Upper lobe of left lung (tissue), 4 donors: ENCODE measurements around the gene FAM149B1.

Experiments used
- POLR2A ChIP-seq, 4 donors: fragments of 450-650 bp; IDR thresholded peaks; one replicate each; pipeline ENCODE4 v1.5.1; 2016 to 2017; ENCODE audit warnings: antibody characterized with exemption in 4 of 4, mild to moderate bottlenecking in 2 of 4
- TF ChIP-seq, protein P1 (sequence below), 6 experiments: fragments of 450-650 bp in 4 of 6; fragments of 200-600 bp in 2 of 6; sonication (generic) in 2 of 6; IDR thresholded peaks; one replicate each; pipeline ENCODE4 v1.5.1; 2016 to 2019; ENCODE audit warnings: antibody characterized with exemption in 6 of 6

DNA sequence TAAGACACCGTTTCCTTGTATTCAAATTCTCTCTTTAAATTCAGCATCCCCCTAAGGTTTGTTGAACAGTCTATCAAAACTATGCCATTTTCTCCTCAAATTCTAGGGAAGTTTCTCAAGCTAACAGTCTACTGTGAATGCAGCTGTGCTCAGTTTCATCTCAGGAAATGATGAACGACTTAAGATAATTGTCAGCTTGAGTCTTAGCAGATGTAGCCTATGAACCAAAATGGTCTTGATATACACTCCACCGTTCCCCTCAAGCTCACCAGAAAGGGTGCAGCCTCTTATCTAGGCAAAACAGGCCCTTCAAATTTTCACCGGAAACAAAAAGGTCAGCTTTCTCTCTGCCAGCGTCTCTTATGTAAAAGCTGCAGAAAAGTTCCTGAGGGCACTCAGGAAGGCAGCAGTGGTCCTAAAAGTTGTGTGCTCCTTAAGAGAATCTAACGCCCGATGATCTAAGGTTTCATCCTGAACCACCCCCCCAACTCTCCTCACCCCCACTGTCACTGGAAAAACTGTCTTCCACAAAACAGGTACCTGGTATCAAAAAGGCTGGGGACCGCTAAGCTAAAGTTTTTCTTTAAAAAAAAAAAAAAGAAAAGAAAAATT lies 77.1 kb downstream of the FAM149B1 start:
- TF ChIP-seq, protein P1, sequence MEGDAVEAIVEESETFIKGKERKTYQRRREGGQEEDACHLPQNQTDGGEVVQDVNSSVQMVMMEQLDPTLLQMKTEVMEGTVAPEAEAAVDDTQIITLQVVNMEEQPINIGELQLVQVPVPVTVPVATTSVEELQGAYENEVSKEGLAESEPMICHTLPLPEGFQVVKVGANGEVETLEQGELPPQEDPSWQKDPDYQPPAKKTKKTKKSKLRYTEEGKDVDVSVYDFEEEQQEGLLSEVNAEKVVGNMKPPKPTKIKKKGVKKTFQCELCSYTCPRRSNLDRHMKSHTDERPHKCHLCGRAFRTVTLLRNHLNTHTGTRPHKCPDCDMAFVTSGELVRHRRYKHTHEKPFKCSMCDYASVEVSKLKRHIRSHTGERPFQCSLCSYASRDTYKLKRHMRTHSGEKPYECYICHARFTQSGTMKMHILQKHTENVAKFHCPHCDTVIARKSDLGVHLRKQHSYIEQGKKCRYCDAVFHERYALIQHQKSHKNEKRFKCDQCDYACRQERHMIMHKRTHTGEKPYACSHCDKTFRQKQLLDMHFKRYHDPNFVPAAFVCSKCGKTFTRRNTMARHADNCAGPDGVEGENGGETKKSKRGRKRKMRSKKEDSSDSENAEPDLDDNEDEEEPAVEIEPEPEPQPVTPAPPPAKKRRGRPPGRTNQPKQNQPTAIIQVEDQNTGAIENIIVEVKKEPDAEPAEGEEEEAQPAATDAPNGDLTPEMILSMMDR (IDR thresholded peaks at IDR 0.05): no peak
- no peak for TF ChIP-seq POLR2A (IDR thresholded peaks at IDR 0.05)
